NCI-H1105 treated with DMSO at 0.1 percent for 48 hours (cell line): ENCODE results near the gene ZFAND5.

ENCODE experiments used
- DNase-seq: peaks from one replicate; lab custom pipeline; 2025; lab: John Stamatoyannopoulos, UW

ZFAND5 gene

DNA sequence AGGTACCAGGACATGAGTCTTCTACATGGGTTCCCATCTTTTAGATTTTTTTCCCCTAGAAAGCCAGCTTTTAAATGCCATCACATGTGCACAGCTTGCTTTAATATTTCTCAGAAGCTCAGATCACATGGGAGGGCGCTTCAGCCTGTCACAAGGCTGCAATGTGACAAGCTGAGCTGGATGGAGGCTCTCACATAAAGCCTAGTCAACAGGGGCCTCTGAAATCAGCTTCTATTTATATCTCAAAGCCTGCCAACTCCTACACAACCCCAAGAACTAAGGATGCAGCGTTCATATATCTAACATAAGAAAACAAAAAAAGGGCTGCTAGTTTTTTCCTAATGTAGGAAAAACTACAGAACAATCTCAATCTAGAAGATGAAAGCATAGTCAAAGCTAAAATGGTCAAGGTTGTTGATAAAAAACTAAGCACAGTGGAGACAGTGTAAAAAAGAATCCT is 2.3 kb downstream of the ZFAND5 start:
- DNase-seq: no peak

DNA sequence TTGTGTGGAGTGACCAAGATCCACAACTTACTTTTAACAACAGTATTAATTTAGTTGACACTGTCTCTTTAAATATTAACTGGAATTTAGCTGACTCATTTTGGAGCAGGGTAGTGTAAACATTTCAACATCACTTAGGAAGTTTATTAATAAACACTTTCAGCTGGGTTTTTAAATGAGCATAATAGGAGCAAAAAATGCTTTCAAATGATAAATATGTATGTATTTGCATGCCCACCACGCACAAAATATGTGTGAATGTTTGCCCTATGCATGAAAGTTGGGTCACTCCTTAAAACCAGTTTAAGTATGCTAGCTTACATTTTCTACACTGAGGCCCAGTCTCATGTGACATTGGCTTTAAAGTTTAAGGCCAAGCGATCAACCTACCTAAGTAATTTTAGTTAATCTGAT is 2.9 kb downstream of the ZFAND5 start:
- DNase-seq: no peak

DNA sequence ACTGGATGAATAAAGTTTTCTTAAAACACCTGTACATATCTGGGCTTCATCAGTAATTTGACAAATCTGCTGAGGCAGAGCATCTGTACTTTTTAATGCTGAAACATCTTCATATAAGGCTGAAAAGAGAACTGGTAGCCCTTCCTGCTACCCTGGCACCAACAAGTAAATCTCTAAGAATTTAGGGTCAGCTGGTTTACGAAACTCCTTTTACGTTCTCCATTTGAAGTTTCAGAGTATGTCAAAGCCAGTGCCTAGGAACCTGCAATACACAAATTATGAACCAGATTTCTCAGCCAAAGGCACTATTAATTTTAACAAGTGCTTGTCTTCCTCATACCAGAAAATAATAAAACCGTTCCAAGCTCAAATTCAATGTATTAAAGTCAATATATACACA is 3.8 kb downstream of the ZFAND5 start:
- DNase-seq: no peak

DNA sequence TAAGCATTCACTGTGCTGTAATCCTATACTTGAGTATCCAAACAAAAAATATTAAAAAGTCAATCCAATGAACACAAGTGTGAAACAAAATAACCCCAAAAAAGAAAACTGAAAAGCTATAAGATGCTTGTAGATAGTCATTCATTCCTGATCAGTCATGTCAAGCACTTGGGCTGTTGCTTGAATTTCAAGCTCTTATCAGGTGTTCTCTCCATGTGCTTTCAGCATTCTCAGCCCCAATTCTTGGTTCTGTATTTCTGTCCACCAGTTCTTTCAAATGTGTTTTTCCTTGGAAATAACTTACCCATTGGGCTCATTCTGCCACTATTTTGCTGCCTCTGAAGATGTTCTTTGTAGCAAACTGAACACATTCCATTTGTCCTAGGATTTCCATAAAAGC is 4.7 kb downstream of the ZFAND5 start:
- no peak for DNase-seq

DNA sequence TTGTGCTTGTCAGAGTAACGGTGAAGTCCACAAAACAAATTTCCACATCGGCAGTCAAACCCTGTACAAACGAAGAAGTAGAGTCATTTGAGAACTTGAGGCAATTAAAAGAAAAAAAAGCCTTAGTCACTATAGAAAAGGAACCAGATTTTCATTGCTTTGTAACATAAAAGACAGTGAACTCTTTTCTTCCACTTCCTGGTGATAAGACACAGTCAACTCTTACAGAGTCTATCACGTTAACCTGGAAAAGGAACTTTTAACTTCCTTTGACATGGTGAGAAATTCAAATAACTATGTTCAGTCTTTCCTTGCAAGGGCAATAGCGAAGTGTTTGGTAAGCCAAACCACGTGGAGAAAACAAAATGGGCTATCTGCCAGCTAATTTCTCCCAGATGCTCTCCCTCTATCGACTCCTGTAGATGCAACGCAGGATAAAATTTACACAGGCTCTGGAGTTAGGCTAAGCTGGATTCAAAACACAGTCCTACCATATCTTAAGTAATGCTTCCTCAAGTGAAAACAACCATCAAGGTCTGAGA is 8.9 kb downstream of the ZFAND5 start:
- no peak for DNase-seq

DNA sequence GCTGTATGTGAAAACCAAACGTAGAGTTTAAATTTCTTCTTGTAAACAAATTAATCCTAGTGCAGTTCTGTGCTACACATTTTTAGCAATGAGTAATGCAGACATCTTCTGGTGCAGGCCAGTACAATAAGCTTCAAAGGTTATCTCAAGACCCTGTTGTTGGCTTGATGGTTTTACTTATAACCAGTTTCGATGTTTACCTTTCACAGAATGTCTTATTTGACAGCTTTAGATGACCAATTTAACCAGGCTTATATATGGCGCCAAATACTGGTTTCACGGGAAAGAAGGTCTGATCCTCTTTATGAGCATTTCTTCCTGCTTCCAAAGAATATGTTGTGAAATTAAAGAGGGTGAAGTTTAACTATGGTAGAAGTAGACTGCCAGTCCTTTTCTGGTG is 9.9 kb downstream of the ZFAND5 start:
- no peak for DNase-seq

DNA sequence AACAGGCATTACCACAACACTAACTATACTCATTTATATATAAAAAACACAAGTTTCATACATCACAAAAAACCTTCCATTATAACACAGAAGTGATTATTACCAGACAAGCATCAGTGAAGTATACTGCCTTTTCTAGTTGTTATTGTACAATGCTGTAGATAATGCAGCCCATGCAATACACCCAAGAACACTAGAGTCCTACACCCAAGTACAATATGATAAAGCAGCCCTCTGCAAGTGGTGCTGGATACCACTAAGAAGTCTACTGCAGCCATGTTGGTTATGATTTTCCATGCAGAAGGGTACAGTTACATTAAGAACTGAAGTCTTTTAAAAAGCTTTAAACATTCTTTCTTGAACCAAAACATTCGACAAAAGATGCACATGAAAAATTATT is 10.3 kb downstream of the ZFAND5 start:
- no peak for DNase-seq

DNA sequence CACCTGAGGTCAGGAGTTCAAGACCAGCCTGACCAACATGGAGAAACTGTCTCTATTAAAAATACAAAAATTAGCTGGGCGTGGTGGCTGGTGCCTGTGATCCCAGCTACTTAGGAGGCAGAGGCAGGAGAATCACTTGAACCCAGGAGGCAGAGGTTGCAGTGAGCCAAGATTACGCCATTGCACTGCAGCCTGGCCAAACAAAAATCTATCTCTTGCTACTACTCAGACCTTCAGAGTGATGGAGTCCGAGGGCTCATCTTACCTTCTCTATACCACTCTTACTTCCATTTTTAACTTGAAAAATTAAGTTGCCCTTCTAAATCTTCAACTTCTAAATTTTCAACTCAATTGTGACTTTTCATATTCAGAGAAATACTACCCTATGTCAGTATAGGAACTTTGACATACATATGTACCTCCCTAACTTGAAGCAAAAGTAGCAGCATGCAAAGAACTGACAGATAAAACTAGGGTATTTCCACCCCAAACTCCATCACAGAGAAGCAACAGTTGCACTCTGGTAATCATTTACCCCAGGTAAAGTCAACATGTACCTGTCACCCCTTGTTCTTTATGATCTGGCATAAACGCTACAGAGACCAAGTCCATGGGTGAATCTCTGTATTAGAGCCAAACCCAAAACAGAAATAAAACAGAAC is 11.4 kb downstream of the ZFAND5 start:
- DNase-seq: no peak

DNA sequence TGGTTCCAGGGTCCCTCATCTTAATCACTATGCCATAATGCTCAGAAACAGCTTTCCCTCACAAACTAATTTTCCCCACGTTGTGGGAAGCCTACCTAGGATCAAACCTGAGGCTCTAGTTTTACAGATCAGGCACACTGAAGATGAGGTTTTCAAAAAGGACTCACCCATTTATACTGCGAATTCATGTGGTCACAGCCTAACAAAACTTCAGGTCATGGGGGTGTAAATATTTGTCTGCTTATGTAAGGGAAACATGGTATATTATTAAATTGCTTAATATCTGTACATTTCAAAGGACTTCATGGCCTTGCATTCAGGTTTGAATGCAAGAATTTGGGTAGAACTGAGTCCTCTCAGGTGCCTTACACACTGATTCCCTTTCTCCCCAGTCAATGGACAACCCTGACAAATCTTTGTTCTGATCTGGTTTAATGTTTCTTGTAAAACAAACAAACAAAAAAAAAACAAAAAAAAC is 12.1 kb downstream of the ZFAND5 start:
- DNase-seq: no peak

DNA sequence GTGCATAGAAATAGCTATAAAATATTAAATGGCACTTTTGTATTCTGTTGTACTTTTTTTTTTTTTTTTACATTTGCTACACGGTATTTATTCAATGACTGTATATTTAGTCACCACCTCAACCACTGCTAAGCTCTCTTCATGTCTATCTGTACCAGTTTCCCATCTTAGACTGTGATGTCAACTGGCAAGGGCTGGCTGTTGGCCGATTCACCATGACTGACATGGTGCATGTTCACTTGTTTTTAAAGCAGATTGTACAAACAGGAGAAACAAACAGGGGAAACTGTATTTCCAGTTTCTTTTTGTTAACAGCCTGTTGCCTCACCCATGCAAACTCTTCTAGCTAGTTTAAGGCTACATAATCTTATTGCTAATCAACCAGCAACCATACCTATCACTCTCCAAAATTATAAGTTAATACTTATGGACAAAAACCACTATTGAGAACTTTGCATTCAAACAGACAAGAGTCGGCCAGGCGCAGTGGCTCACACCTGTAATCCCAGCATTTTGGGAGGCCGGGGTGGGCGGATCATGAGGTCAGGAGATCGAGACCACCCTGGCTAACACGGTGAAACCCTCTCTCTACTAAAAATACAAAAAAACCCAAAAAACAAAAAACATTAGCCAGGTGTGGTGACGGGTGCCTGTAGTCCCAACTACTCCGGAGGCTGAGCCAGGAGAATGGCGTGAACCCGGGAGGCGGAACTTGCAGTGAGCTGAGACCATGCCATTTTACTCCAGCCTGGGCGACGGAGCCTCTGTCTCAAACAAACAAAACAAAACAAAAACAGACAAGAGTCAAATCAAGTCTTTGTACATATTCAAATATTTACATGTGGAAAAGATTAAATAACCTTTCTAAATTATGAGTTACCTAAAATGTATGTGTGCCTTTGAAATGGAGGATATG is 13.2 kb downstream of the ZFAND5 start:
- DNase-seq: no peak

DNA sequence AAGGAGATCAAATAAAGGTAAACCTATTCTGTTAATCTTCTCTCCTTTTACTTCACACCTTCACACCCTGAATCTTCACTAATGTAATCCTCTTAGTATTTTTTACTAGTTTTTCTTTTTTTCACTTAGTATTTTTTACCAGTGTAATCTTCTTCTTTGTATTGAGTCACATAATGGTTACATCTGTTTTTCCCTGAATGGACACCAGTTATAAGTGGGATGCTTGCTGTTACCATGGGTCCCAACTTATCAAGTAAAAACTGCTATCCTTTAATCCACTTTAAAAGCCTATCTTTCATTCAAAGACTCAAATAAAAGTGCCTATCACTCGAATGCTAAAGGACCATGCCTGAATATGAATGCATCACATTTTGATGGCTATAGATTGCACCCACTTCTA is 15.1 kb downstream of the ZFAND5 start:
- no peak for DNase-seq

DNA sequence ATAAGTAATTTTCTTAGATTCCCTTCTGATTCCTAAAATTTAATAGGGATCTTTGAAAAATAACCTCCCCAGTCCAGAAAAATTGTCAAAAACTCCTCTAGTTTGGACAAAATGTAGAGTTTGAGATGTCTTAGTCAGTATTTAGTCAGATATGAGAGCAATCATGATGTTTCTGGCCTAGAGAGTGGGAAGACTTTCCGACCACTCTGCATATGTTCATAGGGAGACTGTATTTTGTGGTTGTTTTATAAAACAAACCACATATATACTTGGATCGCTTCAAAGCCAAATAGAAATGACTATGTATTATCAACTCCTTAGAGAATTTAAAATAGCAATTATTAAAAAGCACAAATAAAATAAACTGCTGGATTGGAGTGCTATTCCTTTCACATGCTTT is 15.8 kb downstream of the ZFAND5 start:
- no peak for DNase-seq

DNA sequence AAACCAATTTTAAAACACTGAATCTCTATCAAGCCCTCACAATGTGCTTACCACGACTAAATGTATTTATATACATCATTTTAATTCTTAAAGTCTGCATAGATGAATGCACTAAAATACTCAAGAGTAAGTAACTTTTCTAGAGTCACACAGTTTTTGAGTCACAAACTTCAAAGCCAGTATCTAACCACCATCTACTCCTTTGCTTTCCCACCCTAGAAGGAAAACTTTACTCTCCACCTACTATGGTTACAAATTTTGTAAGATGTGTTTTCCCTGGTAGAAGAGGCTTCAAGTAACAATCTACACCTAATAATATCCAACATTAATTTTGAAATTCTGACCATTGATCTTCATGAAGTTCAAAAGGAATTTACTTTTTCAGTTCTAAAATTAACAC is 18.7 kb downstream of the ZFAND5 start:
- no peak for DNase-seq

DNA sequence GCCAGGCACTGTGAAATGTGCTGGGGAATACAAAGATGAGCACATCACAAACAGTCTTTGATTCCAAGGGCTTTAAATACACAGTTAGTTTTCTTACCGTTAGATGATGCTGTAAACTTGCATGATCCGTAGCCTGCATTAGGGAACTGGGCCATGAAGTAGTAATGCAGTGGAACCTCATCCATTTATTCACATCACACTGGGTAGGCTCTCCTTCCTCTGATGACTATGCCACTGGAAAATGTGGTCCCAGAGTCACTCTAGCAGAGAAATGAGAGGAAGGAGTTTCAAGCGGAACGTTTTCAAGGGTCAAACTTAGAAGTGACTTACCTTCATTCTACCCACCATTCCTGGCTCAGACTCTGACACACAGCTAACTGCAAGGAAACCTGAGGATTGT is 26.4 kb downstream of the ZFAND5 start:
- no peak for DNase-seq

DNA sequence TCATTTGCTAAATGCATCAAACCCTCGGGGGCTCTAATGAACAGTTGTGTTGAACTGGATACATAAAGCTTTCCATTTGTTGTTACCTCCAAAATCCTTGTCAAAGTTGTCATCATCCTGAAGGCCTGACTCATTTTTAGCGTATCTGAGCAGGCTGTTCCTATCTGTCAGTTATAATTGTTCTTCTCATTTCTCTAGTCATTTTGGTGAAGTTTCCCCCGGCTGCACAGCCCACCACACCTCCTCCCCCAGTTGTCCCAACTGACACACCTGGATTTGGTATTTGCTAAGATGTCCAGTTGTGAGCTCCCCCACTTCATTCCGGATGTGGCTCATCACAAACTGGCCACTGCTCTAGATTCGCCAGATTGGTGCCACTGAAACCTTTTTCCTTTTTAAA is 27.7 kb downstream of the ZFAND5 start:
- no peak for DNase-seq

DNA sequence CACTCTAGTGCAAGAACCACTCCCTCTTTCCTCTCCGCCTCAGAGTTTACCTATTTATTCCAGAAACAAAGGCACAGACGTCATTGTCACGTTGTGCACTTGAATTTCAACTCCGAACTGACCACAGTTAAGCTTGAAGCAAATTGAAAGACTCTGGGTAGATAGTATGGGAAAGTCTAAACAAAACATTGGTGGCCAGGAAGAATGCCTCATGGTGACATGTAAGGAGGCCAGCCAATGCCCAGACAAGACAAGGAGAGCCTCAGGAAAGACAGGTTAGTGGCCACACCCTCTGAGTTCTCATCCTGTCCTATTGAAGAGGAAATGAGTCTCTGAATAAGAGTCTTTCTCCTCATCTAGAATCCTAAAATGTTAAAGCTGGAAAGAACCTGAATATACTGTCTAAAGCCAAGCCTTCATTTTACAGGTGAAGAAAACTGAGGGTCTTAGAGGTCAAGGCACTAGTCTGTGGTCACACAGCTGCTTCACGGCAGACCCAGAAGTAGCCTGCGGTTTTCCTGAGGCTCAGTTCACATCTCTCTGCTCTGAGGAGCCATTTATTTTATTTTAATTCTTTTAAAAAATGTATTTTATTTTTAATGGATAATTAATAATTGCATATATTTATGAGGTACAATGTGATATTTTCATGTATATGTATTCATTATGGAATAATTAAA is 30.2 kb downstream of the ZFAND5 start:
- DNase-seq: no peak

DNA sequence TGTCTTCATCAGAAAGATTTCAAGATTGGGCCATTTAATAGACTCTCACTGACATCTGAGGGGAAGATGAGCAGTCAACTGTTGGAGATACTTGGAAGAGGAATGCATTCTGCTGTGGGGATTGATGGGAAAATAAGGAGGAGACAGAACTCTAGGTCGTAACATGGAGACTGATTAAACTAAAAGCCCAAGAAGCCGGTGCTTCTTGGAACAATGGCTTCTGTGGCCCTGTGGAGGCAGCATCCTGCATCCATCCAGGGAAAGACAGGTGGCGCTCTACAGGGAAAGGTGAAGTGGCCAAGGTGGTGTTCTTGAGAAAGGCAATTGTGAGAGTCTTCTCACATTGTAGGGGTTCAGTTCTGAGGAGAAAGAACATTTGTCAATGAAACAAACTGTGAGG is 31.3 kb downstream of the ZFAND5 start:
- DNase-seq: no peak

DNA sequence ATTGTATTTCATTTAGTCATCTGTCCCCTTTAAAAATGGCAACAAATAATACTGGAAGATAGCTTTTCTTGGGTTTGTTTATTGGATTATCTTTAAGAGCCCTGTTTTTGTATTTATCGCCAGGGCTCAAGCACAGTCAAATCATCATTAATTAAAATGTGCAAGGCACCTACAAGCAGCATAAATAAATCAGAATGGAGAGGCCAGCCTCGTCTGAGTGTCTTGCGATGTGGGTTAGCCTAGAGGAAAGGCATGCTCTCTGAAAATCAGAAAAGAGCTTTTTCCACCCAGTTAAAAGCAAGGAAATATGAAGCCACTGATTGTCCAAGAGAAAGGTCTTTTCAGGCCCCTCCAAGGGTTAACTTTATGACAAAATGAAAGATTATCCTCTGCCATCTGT is 31.8 kb downstream of the ZFAND5 start:
- no peak for DNase-seq

DNA sequence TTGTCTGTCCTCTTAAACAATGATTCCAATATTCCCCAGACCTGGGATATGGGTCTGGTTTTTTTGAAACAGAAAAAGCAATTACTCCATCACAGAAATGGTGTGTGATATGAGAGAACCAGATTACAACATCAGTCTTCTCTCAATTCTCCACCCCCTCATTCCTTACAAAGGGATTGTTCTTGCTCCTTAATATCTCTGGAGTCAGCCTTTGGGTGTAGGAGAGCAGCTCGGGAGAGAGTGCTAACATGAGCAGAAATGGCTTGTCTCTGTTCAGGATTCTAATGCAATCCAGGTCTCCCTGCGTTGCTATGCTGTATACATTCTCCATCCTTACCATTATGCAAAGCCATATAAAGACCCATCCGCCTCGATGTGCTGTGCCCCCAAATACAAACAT is 32.7 kb downstream of the ZFAND5 start:
- DNase-seq: no peak

DNA sequence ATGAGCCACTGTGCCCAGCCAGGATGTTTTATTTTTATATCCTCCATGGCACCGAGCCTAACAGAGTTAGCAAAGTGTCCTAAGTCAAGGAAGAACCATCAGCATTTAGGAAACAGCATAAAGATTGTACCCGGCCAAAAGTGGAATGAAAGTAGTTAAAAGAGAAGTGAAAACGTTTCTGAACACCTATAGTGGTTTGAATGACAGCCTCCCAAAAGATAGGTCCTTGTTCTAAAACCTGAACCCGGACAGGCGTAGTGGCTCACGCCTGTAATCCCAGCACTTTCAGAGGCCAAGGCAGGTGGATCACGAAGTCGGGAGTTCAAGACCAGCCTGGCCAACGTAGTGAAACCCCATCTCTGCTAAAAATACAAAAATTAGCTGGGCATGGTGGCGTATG is 37.4 kb downstream of the ZFAND5 start:
- DNase-seq: no peak

DNA sequence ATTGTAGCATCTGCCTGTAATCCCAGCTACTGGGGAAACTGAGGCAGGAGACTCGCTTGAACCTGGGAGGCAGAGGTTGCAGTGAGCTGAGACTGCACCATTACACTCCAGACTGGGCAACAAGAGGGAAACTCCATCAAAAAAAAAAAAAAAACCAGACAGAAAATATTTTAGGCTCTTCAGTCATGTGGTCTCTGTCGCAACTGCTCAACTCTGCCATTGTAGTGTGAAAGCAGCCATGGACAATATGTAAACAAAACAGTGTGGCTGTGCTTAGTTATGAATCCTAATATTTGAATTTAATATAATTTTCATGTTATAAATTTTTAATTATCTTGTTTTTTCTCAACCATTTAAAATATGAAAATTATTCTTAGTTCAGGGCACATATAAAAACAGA is 38.4 kb downstream of the ZFAND5 start:
- no peak for DNase-seq

DNA sequence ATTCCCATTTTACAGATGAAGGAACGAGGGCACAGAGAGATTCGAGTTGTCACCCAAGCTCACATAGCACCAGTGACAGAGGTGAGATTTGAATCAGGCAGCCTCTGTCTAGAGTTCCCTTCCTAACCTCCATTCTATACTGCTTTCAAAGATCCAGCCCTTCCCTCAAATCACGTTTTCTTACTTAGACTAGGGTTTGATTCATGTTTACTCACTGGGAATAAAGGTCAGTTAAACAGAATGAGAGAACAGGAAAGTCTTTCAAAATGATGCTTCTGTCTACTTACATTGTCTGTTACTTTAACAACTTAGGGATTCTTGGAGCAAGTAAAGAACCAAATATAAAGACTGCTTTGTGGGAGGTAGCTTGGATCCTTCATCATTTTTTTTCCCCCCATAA is 40.0 kb downstream of the ZFAND5 start:
- DNase-seq: no peak

DNA sequence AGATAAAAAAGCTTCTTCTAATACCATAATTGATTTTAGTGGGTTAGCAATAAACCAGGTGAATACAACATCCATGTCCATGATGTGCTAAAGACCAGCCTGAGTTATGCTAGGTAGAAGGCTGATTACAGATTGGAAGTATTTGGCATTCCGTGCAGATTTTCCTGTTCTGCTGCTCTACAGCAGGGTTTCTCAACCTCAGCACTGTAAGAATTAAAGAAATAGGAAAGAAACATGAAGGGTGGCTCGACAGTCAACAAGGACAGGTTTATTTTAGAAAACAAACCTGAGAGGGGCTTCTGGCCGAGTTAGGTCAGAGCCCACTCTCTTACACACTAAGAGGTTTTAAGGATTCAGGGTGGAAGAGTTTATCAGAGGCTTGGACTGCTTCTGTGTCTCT is 42.3 kb downstream of the ZFAND5 start:
- DNase-seq: no peak
